ENCODE data around the gene HORMAD2.

HORMAD2 gene

GRCh38 chr22:30114361-30114760 lies 34.1 kb downstream of the HORMAD2 start:
- Histone ChIP-seq H3K4me3 (ENCODE audit: low read depth in 1 of 2, low read length in 2 of 2) (no peak overlapping the region), H3K9me3 (ENCODE audit: control insufficient read depth in 1 of 2, low read length in 2 of 2) (no peaks in the 10 kb centered on the region), H3K36me3 (ENCODE audit: control insufficient read depth in 1 of 2, insufficient read depth in 2 of 2, low read length in 2 of 2) (no peaks in the 10 kb centered on the region), H3K27ac (ENCODE audit: low read length) (no peak overlapping the region), H3K4me1 (ENCODE audit: control insufficient read depth in 1 of 2, insufficient read depth in 2 of 2, low read length in 2 of 2) (no peaks in the 10 kb centered on the region), H3K27me3 (ENCODE audit: low read depth, low read length) (no peaks in the 10 kb centered on the region)

DNA sequence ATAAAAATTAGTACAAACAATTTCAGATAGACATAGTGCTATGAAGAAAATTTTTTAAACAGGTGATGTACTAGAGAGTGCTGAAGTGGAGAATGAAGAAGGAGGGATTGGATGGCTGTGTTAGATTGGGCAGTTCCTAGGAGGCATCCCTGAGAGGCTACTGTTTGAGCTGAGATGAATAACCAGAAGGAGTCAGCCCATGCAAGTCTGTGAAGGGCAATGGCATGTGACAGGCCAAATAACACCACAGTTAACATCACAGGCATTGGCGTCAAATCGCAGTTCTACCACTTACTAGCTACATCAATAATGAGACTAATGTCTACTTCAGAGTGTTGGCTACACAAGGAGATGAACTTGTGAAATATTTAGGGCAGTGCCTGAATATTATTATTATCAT lies 35.4 kb downstream of the HORMAD2 start:
- Histone ChIP-seq H3K4me3 (ENCODE audit: low read depth in 1 of 2, low read length in 2 of 2) (no peak overlapping the region), H3K4me1 (ENCODE audit: control insufficient read depth in 1 of 2, insufficient read depth in 2 of 2, low read length in 2 of 2) (no peaks in the 10 kb centered on the region), H3K9me3 (ENCODE audit: control insufficient read depth in 1 of 2, low read length in 2 of 2) (no peaks in the 10 kb centered on the region), H3K36me3 (ENCODE audit: control insufficient read depth in 1 of 2, insufficient read depth in 2 of 2, low read length in 2 of 2) (no peaks in the 10 kb centered on the region), H3K27ac (ENCODE audit: low read length) (no peak overlapping the region), H3K27me3 (ENCODE audit: low read depth, low read length) (no peaks in the 10 kb centered on the region)

- Histone ChIP-seq H3K4me1 (ENCODE audit: control insufficient read depth in 1 of 2, insufficient read depth in 2 of 2, low read length in 2 of 2) (no peaks in the 10 kb centered on the region), H3K9me3 (ENCODE audit: control insufficient read depth in 1 of 2, low read length in 2 of 2) (no peaks in the 10 kb centered on the region), H3K27ac (ENCODE audit: low read length) (no peak overlapping the region), H3K27me3 (ENCODE audit: low read depth, low read length) (no peaks in the 10 kb centered on the region), H3K4me3 (ENCODE audit: low read depth in 1 of 2, low read length in 2 of 2) (no peak overlapping the region), H3K36me3 (ENCODE audit: control insufficient read depth in 1 of 2, insufficient read depth in 2 of 2, low read length in 2 of 2) (no peaks in the 10 kb centered on the region)
Observed at GRCh38 chr22:30116362-30117117, 36.3 kb downstream of the HORMAD2 start.

DNA sequence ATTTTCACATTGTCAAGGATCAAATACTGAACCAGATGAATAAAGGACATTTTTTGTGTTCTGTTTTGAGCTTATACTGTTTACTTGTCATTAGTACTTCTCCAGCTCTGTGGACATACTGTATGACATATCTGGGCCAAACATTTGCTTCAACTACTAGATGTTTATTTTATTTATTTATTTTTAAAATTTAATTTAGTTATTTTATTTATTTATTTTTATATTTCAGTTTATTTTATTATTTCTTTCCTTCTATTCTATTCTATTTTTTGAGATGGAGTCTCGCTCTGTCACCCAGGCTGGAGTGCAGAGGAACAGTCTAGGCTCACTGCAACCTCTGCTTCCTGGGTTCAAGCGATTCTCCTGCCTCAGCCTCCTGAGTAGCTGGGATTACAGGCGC lies 37.0 kb downstream of the HORMAD2 start:
- H3K4me3 ChIP-seq (ENCODE audit: low read depth in 1 of 2, low read length in 2 of 2) = no peak overlapping the region
- H3K27ac ChIP-seq (ENCODE audit: low read length) = no peak overlapping the region
- H3K27me3 ChIP-seq (ENCODE audit: low read depth, low read length) = no peaks in the 10 kb centered on the region
- H3K36me3 ChIP-seq (ENCODE audit: control insufficient read depth in 1 of 2, insufficient read depth in 2 of 2, low read length in 2 of 2) = no peaks in the 10 kb centered on the region
- H3K4me1 ChIP-seq (ENCODE audit: control insufficient read depth in 1 of 2, insufficient read depth in 2 of 2, low read length in 2 of 2) = no peaks in the 10 kb centered on the region
- no peaks in the 10 kb centered on the region for H3K9me3 ChIP-seq (ENCODE audit: control insufficient read depth in 1 of 2, low read length in 2 of 2)

- Histone ChIP-seq H3K36me3 (ENCODE audit: control insufficient read depth in 1 of 2, insufficient read depth in 2 of 2, low read length in 2 of 2) (no peaks in the 10 kb centered on the region), H3K27ac (ENCODE audit: low read length) (no peak overlapping the region)
Observed at GRCh38 chr22:30118291-30118690, 38.0 kb downstream of the HORMAD2 start.

DNA sequence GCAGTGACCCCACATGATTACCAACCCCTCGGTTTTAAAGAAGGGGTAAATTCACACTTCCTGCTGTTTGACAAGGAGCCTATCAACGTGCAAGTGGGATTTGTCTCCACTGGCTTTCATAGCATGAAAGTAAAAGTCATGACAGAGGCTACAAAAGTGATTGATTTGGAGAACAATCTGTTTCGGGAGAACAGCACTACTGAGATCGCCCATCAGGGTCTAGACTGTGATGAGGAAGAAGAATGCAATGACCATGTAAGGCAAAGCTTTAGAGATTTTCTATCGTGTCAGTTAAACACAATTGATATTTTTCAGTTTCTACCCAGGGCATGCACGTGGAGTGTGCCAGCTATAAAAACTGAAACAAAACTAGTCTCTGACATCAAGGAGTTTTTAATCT lies 41.7 kb downstream of the HORMAD2 start:
- Histone ChIP-seq H3K36me3 (ENCODE audit: control insufficient read depth in 1 of 2, insufficient read depth in 2 of 2, low read length in 2 of 2) (no peaks in the 10 kb centered on the region), H3K9me3 (ENCODE audit: control insufficient read depth in 1 of 2, low read length in 2 of 2) (no peaks in the 10 kb centered on the region), H3K27ac (ENCODE audit: low read length) (no peak overlapping the region), H3K27me3 (ENCODE audit: low read depth, low read length) (no peaks in the 10 kb centered on the region), H3K4me1 (ENCODE audit: control insufficient read depth in 1 of 2, insufficient read depth in 2 of 2, low read length in 2 of 2) (no peaks in the 10 kb centered on the region), H3K4me3 (ENCODE audit: low read depth in 1 of 2, low read length in 2 of 2) (no peak overlapping the region)

More at GRCh38 chr22:30118291-30118690, 38.0 kb downstream of the HORMAD2 start:
- no peaks in the 10 kb centered on the region for H3K9me3 ChIP-seq (ENCODE audit: control insufficient read depth in 1 of 2, low read length in 2 of 2)
- H3K4me3 ChIP-seq (ENCODE audit: low read depth in 1 of 2, low read length in 2 of 2) = no peak overlapping the region
- no peaks in the 10 kb centered on the region for H3K27me3 ChIP-seq (ENCODE audit: low read depth, low read length)
- no peaks in the 10 kb centered on the region for H3K4me1 ChIP-seq (ENCODE audit: control insufficient read depth in 1 of 2, insufficient read depth in 2 of 2, low read length in 2 of 2)

GRCh38 chr22:30123463-30123862 lies 43.2 kb downstream of the HORMAD2 start:
- Histone ChIP-seq H3K4me1 (ENCODE audit: control insufficient read depth in 1 of 2, insufficient read depth in 2 of 2, low read length in 2 of 2) (no peaks in the 10 kb centered on the region), H3K27ac (ENCODE audit: low read length) (no peak overlapping the region), H3K27me3 (ENCODE audit: low read depth, low read length) (no peaks in the 10 kb centered on the region), H3K4me3 (ENCODE audit: low read depth in 1 of 2, low read length in 2 of 2) (no peak overlapping the region), H3K9me3 (ENCODE audit: control insufficient read depth in 1 of 2, low read length in 2 of 2) (no peaks in the 10 kb centered on the region), H3K36me3 (ENCODE audit: control insufficient read depth in 1 of 2, insufficient read depth in 2 of 2, low read length in 2 of 2) (no peaks in the 10 kb centered on the region)

GRCh38 chr22:30127749-30128166 lies 47.5 kb downstream of the HORMAD2 start:
- Histone ChIP-seq H3K4me1 (ENCODE audit: control insufficient read depth in 1 of 2, insufficient read depth in 2 of 2, low read length in 2 of 2) (no peaks in the 10 kb centered on the region), H3K27ac (ENCODE audit: low read length) (no peak overlapping the region), H3K36me3 (ENCODE audit: control insufficient read depth in 1 of 2, insufficient read depth in 2 of 2, low read length in 2 of 2) (no peaks in the 10 kb centered on the region), H3K4me3 (ENCODE audit: low read depth in 1 of 2, low read length in 2 of 2) (no peak overlapping the region), H3K9me3 (ENCODE audit: control insufficient read depth in 1 of 2, low read length in 2 of 2) (no peaks in the 10 kb centered on the region), H3K27me3 (ENCODE audit: low read depth, low read length) (no peaks in the 10 kb centered on the region)

DNA sequence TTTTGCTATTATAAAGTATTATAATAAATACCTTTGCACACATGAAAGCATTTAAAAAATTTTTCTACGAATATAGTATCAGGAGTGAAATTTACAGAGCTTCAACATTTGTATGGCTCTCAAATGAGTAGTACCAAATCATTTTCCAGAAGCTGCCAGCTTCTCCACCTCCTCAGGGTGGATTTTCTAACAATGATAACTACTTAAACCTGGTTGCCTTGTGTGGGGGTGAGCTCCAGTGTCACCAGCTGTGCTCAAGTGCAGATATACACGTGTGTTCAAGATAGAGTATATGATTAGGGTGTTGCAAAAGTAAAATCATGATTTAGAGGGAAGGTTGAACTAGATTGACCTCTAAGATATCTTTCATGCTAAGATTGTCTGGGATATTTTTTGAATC lies 48.2 kb downstream of the HORMAD2 start:
- Histone ChIP-seq H3K27ac (ENCODE audit: low read length) (no peak overlapping the region), H3K4me1 (ENCODE audit: control insufficient read depth in 1 of 2, insufficient read depth in 2 of 2, low read length in 2 of 2) (no peaks in the 10 kb centered on the region), H3K27me3 (ENCODE audit: low read depth, low read length) (no peaks in the 10 kb centered on the region)

DNA sequence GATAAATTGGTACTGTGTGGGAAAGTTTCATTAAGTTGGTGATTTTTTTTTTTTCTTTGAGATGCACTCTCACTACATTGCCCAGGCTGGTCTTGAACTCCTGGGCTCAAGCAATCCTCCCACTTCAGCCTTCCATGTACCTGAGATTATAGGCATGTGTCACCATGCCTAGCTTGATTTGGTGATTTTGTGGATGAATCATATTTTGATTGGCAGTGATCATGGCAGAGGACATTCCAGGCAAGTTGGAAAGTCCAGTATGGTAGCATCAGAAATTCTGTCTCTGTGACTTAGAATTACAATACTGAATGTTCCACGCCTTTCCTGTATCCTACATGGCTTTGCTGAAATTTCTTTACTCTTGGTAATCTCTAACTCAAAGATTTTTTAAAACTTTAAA lies 49.4 kb downstream of the HORMAD2 start:
- Histone ChIP-seq H3K4me3 (ENCODE audit: low read depth in 1 of 2, low read length in 2 of 2) (no peak overlapping the region), H3K27me3 (ENCODE audit: low read depth, low read length) (no peaks in the 10 kb centered on the region), H3K36me3 (ENCODE audit: control insufficient read depth in 1 of 2, insufficient read depth in 2 of 2, low read length in 2 of 2) (no peaks in the 10 kb centered on the region), H3K9me3 (ENCODE audit: control insufficient read depth in 1 of 2, low read length in 2 of 2) (no peaks in the 10 kb centered on the region), H3K27ac (ENCODE audit: low read length) (no peak overlapping the region), H3K4me1 (ENCODE audit: control insufficient read depth in 1 of 2, insufficient read depth in 2 of 2, low read length in 2 of 2) (no peaks in the 10 kb centered on the region)

More for the DNA sequence above, 48.2 kb downstream of the HORMAD2 start:
- no peaks in the 10 kb centered on the region for H3K36me3 ChIP-seq (ENCODE audit: control insufficient read depth in 1 of 2, insufficient read depth in 2 of 2, low read length in 2 of 2)
- no peaks in the 10 kb centered on the region for H3K9me3 ChIP-seq (ENCODE audit: control insufficient read depth in 1 of 2, low read length in 2 of 2)
- H3K4me3 ChIP-seq (ENCODE audit: low read depth in 1 of 2, low read length in 2 of 2) = no peak overlapping the region

DNA sequence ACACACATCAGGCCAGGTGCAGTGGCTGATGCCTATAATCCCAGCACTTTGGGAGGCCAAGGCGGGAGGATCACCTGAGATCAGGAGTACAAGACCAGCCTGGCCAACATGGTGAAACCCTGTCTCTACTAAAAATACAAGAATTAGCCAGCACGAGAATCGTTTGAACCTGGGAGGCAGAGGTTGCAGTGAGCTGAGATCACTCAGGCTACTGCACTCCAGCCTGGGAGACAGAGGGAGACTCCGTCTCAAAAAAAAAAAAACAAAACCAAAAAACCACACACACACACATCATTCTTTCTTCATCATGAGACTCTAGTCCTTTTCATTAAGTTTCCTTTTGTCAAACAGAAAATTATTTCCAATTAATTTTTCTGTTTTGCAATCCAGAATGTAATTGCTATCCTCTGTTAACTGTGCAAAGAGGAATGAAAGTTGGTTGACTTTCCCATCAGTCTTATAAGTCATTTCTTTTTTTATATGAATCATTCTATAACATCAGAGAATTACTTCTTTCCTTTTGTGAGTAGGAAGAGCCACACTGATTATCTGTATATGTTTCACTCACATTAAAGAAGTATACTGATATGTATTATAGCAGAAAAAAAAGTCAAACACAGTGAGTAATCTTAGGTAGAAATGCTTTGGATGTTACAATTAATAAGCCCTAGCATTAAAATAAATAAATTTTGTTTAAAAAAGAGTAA lies 52.2 kb downstream of the HORMAD2 start:
- Histone ChIP-seq H3K9me3 (ENCODE audit: control insufficient read depth in 1 of 2, low read length in 2 of 2) (no peaks in the 10 kb centered on the region), H3K4me3 (ENCODE audit: low read depth in 1 of 2, low read length in 2 of 2) (no peak overlapping the region), H3K4me1 (ENCODE audit: control insufficient read depth in 1 of 2, insufficient read depth in 2 of 2, low read length in 2 of 2) (no peaks in the 10 kb centered on the region), H3K36me3 (ENCODE audit: control insufficient read depth in 1 of 2, insufficient read depth in 2 of 2, low read length in 2 of 2) (no peaks in the 10 kb centered on the region), H3K27ac (ENCODE audit: low read length) (no peak overlapping the region), H3K27me3 (ENCODE audit: low read depth, low read length) (no peaks in the 10 kb centered on the region)
